Gastroesophageal sphincter (tissue), 4 donors: ENCODE measurements around the gene OPRD1. TPM values are rescaled to one million over a fixed set of nuclear protein-coding genes. Genes with fewer than 3 reads are reported as not detected.
"Not testable (repeated sequence)": the region's sequence is repeated elsewhere in the genome, so short reads cannot be mapped to it uniquely, and the experiment has no call there.

Experiments used
- ATAC-seq: fragments of 150-250 bp; one replicate; pipeline ENCODE4 v1.9.1; 2016; ENCODE audit warnings: mild to moderate bottlenecking, moderate library complexity
- H3K27ac ChIP-seq, 4 donors: fragments of 200-600 bp; sonication (generic) in 3 of 4; 1 replicate in 3 of 4; 2 replicates in 1 of 4; pipeline ENCODE4 v1.5.1; 2016 to 2019
- H3K27me3 ChIP-seq: fragments of 200-600 bp; sonication (generic); one replicate; pipeline ENCODE4 v1.5.1; 2019
- H3K36me3 ChIP-seq, 2 donors: fragments of 200-600 bp; sonication (generic); one replicate each; pipeline ENCODE4 v1.5.1; 2019; ENCODE audit warnings: control low read depth in 1 of 2
- H3K4me1 ChIP-seq, 3 donors: fragments of 200-600 bp; sonication (generic); 1 replicate in 2 of 3; 2 replicates in 1 of 3; pipeline ENCODE4 v1.5.1; 2016 to 2019; ENCODE audit warnings: control low read depth in 2 of 3
- H3K4me3 ChIP-seq, 2 donors: fragments of 200-600 bp; sonication (generic); one replicate each; pipeline ENCODE4 v1.5.1; 2019; ENCODE audit warnings: mild to moderate bottlenecking in 1 of 2, moderate library complexity in 1 of 2
- H3K9me3 ChIP-seq, 3 donors: fragments of 200-600 bp; sonication (generic); one replicate each; pipeline ENCODE4 v1.5.1; 2017 to 2019; ENCODE audit warnings: control low read depth in 2 of 3
- EP300 ChIP-seq: sonication (generic); formaldehyde crosslinking; IDR thresholded peaks from one replicate; pipeline ENCODE4 v1.6.1; 2017; ENCODE audit warnings: antibody characterized with exemption, mild to moderate bottlenecking
- POLR2A ChIP-seq, 2 donors: fragments of 450-650 bp; IDR thresholded peaks; one replicate each; pipeline ENCODE4 v1.6.1; 2017; ENCODE audit warnings: antibody characterized with exemption in 2 of 2, mild to moderate bottlenecking in 2 of 2, moderate library complexity in 1 of 2
- POLR2AphosphoS5 ChIP-seq: sonication (generic); formaldehyde crosslinking; IDR thresholded peaks from one replicate; pipeline ENCODE4 v1.6.1; 2017; ENCODE audit warnings: antibody characterized with exemption
- WGBS, 2 donors: methylation state at CpG; one replicate each; pipeline ENCODE4 v1.1.5; 2018; ENCODE audit warnings: low coverage in 1 of 2; 5-methylcytosine and 5-hydroxymethylcytosine counted together
- total RNA-seq, 4 donors: library from RNA; depleted of rRNA; stranded (reverse); fragments of >200 nt; gene quantifications; one replicate each; pipeline ENCODE4 v1.1.0, GENCODE V29; 2016
- TF ChIP-seq, protein P1 (sequence below), 4 experiments: fragments of 200-600 bp in 2 of 4; fragments of 450-650 bp in 2 of 4; sonication (generic) in 1 of 4; IDR thresholded peaks; one replicate each; pipeline ENCODE4 v1.5.1; 2017 to 2019; ENCODE audit warnings: antibody characterized with exemption in 4 of 4, mild to moderate bottlenecking in 2 of 4, moderate library complexity in 2 of 4

OPRD1 gene
- total RNA-seq, 4 donors from 2014 or later = 0.08 to 0.16 (median 0.13) TPM; not detected in 1

DNA sequence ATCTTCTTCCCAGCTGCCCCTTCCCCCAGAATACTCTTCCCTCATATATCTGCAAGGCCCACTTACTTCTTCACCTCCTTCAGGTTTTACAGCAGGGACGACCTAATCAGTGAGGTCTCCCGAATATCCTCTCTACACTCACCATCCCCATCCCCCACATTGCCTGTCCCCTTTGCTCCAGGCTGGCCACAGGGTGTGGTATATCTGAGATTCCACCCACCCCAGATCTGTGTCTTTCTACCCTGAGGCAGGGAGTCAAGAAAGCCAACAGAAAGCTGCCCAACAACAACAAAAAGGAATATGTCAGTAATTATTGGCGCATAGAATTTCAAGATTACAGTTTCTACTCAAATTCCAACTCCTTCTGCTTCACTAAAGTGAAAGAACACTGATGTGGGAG lies 30.0 kb upstream of the OPRD1 start:
- TF ChIP-seq, protein P1, sequence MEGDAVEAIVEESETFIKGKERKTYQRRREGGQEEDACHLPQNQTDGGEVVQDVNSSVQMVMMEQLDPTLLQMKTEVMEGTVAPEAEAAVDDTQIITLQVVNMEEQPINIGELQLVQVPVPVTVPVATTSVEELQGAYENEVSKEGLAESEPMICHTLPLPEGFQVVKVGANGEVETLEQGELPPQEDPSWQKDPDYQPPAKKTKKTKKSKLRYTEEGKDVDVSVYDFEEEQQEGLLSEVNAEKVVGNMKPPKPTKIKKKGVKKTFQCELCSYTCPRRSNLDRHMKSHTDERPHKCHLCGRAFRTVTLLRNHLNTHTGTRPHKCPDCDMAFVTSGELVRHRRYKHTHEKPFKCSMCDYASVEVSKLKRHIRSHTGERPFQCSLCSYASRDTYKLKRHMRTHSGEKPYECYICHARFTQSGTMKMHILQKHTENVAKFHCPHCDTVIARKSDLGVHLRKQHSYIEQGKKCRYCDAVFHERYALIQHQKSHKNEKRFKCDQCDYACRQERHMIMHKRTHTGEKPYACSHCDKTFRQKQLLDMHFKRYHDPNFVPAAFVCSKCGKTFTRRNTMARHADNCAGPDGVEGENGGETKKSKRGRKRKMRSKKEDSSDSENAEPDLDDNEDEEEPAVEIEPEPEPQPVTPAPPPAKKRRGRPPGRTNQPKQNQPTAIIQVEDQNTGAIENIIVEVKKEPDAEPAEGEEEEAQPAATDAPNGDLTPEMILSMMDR (IDR thresholded peaks at IDR 0.05) = no peak
- TF ChIP-seq POLR2A (IDR thresholded peaks at IDR 0.05) = no peak
- no peak for TF ChIP-seq EP300
- TF ChIP-seq POLR2AphosphoS5 = no peak
- no peak for ATAC-seq
- Histone ChIP-seq H3K9me3 (no peaks in the 10 kb centered on the region), H3K27me3 (no peaks in the 10 kb centered on the region), H3K4me1 (peaks cover 0 to 7% (median 0%) of the 10 kb centered on the region in 3 donors), H3K4me3 (no peak overlapping the region), H3K27ac (no peak overlapping the region), H3K36me3 (no peaks in the 10 kb centered on the region)
- WGBS, 2 donors = 80 to 81% methylated on average over 2 to 3 of the region's 3 CpGs

DNA sequence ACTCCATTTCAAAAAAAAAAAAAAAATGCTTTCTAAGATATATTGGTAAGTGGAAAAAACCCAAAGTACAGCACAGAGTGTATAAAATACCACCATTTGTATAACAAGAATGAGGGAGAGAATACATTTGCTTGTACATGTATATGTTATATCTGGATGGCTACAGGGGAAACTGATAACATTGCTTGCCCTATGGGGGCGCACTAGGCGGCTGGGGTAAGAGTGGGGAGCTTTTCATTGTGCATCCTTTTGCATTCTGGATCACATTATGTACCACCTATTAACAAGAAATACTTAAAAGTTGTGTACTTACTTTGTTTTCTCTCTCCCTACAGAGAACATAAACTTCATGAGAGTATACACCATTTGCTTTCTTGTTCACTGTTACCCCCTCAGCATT lies 28.6 kb upstream of the OPRD1 start:
- H3K27me3 ChIP-seq = no peaks in the 10 kb centered on the region
- no peaks in the 10 kb centered on the region for H3K36me3 ChIP-seq
- no peak overlapping the region for H3K27ac ChIP-seq
- H3K4me3 ChIP-seq = no peak overlapping the region
- H3K9me3 ChIP-seq = no peaks in the 10 kb centered on the region
- TF ChIP-seq EP300 (no peak), POLR2AphosphoS5 (no peak), POLR2A (IDR thresholded peaks at IDR 0.05) (no peak)
- TF ChIP-seq, protein P1 (IDR thresholded peaks at IDR 0.05) = no peak
- peaks cover 0 to 7% (median 0%) of the 10 kb centered on the region in 3 donors for H3K4me1 ChIP-seq
- WGBS, 2 donors = 63 to 66% methylated on average over 2 of the region's 2 CpGs
- ATAC-seq = no peak

DNA sequence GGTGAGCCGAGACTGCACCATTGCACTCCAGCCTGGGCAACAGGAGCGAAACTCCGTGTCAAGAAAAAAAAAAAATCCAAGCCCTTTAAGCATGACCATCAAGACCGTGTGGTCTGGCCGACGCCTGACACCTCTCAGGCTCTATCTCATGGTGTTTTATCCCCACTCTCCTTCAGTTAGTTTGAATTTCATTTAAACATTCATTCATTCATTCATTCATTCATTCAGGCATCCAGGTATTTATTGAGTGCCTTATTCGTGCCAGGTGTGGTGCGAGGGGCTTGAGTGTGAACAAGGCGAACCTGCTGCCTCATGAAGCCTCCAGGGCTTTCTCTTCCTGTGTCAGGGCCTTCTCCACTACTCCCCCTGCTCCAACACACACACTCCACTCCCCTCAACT lies 22.6 kb upstream of the OPRD1 start:
- WGBS, 2 donors = 85% methylated on average over 8 of the region's 9 CpGs; no CpG with 5 or more reads in 1 of the 2 donors
- H3K4me1 ChIP-seq = peaks cover 0 to 7% (median 0%) of the 10 kb centered on the region in 3 donors
- no peak overlapping the region for H3K27ac ChIP-seq
- H3K4me3 ChIP-seq = no peak overlapping the region
- no peaks in the 10 kb centered on the region for H3K36me3 ChIP-seq
- H3K27me3 ChIP-seq = no peaks in the 10 kb centered on the region
- TF ChIP-seq POLR2AphosphoS5 (no peak), POLR2A (IDR thresholded peaks at IDR 0.05) (no peak), EP300 (no peak)
- TF ChIP-seq, protein P1 (IDR thresholded peaks at IDR 0.05) = no peak
- no peaks in the 10 kb centered on the region for H3K9me3 ChIP-seq
- ATAC-seq = no peak

DNA sequence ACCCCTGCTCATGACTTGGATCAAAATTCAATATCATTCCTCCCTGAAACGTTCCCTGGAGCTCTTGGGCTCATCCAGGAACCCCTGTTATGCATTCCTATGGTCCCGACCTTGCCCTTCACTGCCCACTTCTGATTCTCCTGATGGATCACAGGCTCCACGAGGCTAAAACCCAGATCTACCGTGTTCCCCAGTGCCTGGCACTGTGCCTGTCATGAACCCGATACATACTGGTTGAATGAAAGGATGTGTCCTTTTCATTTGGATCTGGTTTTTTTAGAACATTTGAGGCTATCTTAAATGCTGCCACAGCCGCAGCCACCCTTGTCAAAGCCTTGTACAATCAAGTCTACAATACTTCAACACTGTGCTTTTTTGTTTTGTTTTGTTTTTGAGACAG lies 22.2 kb upstream of the OPRD1 start:
- H3K4me1 ChIP-seq = peaks cover 0 to 7% (median 0%) of the 10 kb centered on the region in 3 donors
- no peak overlapping the region for H3K27ac ChIP-seq
- WGBS, 2 donors = 56 to 80% methylated on average over 5 to 6 of the region's 6 CpGs
- no peaks in the 10 kb centered on the region for H3K36me3 ChIP-seq
- no peaks in the 10 kb centered on the region for H3K27me3 ChIP-seq
- no peaks in the 10 kb centered on the region for H3K9me3 ChIP-seq
- TF ChIP-seq, protein P1 (IDR thresholded peaks at IDR 0.05) = no peak
- TF ChIP-seq POLR2A (IDR thresholded peaks at IDR 0.05) = no peak
- TF ChIP-seq EP300 = no peak
- TF ChIP-seq POLR2AphosphoS5 = no peak
- H3K4me3 ChIP-seq = no peak overlapping the region
- no peak for ATAC-seq

DNA sequence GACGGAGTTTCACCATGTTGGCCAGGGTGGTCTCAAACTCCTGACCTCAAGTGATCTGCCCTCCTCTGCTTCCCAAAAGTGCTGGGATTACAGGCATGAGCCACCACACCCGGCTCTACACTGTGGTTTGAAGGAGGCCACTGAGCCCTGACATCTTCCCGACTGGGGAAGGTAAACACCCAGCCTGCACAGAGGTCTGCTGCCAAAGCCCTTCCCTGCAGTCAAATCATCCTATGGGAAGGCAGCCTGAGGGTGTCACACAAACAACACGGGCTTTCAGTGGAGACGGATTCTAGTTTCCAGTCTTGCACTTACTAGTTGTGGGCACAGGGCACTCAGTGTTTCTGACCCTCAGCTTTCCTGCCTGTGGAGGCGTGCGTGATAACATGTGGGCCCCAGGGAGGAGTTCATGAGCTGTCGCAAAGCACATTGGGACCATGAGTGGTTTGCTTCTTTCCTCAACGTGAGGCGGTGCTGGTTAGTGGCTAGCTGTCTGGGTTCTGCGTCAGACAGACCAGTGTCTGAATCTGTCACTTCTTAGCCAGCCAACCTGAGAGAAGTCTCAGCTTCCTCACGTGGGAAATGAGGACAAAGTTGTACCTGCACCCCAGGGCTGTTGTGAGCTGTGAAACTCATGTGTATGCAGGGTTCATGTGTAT lies 21.5 kb upstream of the OPRD1 start:
- Histone ChIP-seq H3K36me3 (no peaks in the 10 kb centered on the region), H3K4me3 (no peak overlapping the region), H3K9me3 (no peaks in the 10 kb centered on the region), H3K4me1 (peaks cover 0 to 3% (median 0%) of the 10 kb centered on the region in 3 donors), H3K27ac (no peak overlapping the region), H3K27me3 (peaks cover 3% of the 10 kb centered on the region)
- WGBS, 2 donors = 64 to 71% methylated on average over 3 to 5 of the region's 12 CpGs
- TF ChIP-seq POLR2A (IDR thresholded peaks at IDR 0.05) = no peak
- no peak for TF ChIP-seq EP300
- no peak for TF ChIP-seq POLR2AphosphoS5
- TF ChIP-seq, protein P1 (IDR thresholded peaks at IDR 0.05) = no peak
- no peak for ATAC-seq

DNA sequence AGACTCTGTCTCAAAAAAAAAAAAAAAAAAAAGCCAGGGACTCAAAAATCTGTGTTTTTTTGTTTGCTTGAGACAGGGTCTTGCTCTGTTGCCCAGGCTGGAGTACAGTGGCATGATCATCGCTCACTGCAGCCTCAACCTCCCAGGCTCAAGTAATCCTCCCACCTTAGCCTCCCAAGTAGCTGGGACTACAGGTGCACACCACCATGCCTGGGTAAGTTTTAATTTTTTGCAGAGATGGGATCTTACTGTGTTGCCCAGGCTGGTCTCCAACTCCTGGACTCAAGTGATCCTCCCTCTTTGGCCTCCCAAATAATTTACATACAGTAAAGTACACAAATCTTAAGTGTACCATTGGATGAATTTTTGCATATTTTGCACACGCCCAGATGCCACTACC lies 20.0 kb upstream of the OPRD1 start:
- H3K4me1 ChIP-seq, H3K4me3 ChIP-seq, H3K36me3 ChIP-seq, H3K9me3 ChIP-seq, H3K27ac ChIP-seq, H3K27me3 ChIP-seq, ATAC-seq: not testable (repeated sequence)
- WGBS, 2 donors = 100% methylated on average over 1 to 2 of the region's 2 CpGs
